GM12878 (cell line): ENCODE results near the gene RNF43. TPM values are rescaled to one million over a fixed set of nuclear protein-coding genes. Genes with fewer than 3 reads are reported as not detected.

Experiments
- ATAC-seq: fragments of 200-7000 bp; cut with Tn5 transposase; 3 replicates; pipeline ENCODE4 v1.9.1; 2020; ENCODE audit warnings: mild to moderate bottlenecking, moderate library complexity
- BruUV-seq: library from RNA; stranded (reverse); fragments of 400-500 nt; replicated peaks from 2 replicates; lab custom pipeline; 2021; lab: Mats Ljungman, UMichigan
- CTCF ChIA-PET: fragments of 300-600 bp; sonication (Branson Sonifier 250); formaldehyde crosslinking; extraction: SDS; loops from one replicate; lab custom pipeline; 2021; ENCODE audit warnings: inconsistent platforms; lab: Yijun Ruan, JAX
- POLR2A ChIA-PET: fragments of 350-600 bp; formaldehyde crosslinking; extraction: SDS; loops from one replicate; lab custom pipeline; 2021; ENCODE audit warnings: inconsistent platforms; lab: Charles Lee
- RAD21 ChIA-PET: fragments of 300-600 bp; sonication (Branson Sonifier 250); formaldehyde crosslinking; loops from one replicate; lab custom pipeline; 2023; ENCODE audit warnings: antibody characterized with exemption; ENCODE audit not compliant: unreplicated experiment; lab: Charles Lee
- SMC1A ChIA-PET: fragments of 300-600 bp; sonication (Branson Sonifier 250); formaldehyde crosslinking; loops from one replicate; lab custom pipeline; 2023; ENCODE audit not compliant: unreplicated experiment, uncharacterized antibody; lab: Charles Lee
- DNase-seq: peaks from one replicate; pipeline ENCODE4 v3.0.0-alpha.2; 2011; ENCODE audit warnings: low read depth, low spot score
- FAIRE-seq: peaks from 3 replicates; lab custom pipeline; 2011; peaks lifted over from hg19 to GRCh38; lab: Jason Lieb, UNC
- H2AFZ ChIP-seq: 2 replicates; pipeline ENCODE4 v1.6.0; 2011; ENCODE audit warnings: low read depth, low read length, control low read depth; ENCODE audit not compliant: control insufficient read depth
- H3K27ac ChIP-seq: 2 replicates; pipeline ENCODE4 v1.5.1; 2011; ENCODE audit warnings: control low read depth; ENCODE audit not compliant: control insufficient read depth, insufficient read depth
- H3K27me3 ChIP-seq, 2 experiments: replicated peaks in 1 of 2; 2 replicates each; pipeline versions ENCODE4 v1.6.0 to v1.6.1; 2011; ENCODE audit warnings: low read length in 1 of 2; ENCODE audit not compliant: control insufficient read depth in 2 of 2, insufficient read depth in 2 of 2
- H3K36me3 ChIP-seq, 2 experiments: 2 replicates each; pipeline ENCODE4 v1.5.1; 2011; ENCODE audit warnings: low read length in 1 of 2; ENCODE audit not compliant: control insufficient read depth in 2 of 2, insufficient read depth in 2 of 2
- H3K4me1 ChIP-seq: 2 replicates; pipeline ENCODE4 v1.6.1; 2011; ENCODE audit warnings: mild to moderate bottlenecking, low read length, moderate library complexity, mixed read lengths; ENCODE audit not compliant: control insufficient read depth, insufficient read depth
- H3K4me2 ChIP-seq: 2 replicates; pipeline ENCODE4 v1.6.0; 2011; ENCODE audit warnings: control low read depth; ENCODE audit not compliant: control insufficient read depth, insufficient read depth
- H3K4me3 ChIP-seq: fragments of 200-600 bp; sonication (generic); 2 replicates; pipeline ENCODE4 v1.5.1; 2016
- H3K79me2 ChIP-seq: 2 replicates; pipeline ENCODE4 v1.6.0; 2011; ENCODE audit warnings: low read length; ENCODE audit not compliant: control insufficient read depth, insufficient read depth
- H3K9ac ChIP-seq: 2 replicates; pipeline ENCODE4 v1.8.0; 2011; ENCODE audit warnings: low read length, control low read depth, mixed read lengths; ENCODE audit not compliant: control insufficient read depth, insufficient read depth
- H3K9me3 ChIP-seq: replicated peaks from 3 replicates; pipeline ENCODE4 v1.5.1; 2011; ENCODE audit warnings: mild to moderate bottlenecking, low read length; ENCODE audit not compliant: control insufficient read depth, insufficient read depth
- H4K20me1 ChIP-seq: 2 replicates; pipeline ENCODE4 v1.6.0; 2011; ENCODE audit not compliant: control insufficient read depth, insufficient read depth
- ATF7 ChIP-seq: fragments of 450-650 bp; IDR thresholded peaks from 2 replicates; pipeline ENCODE4 v1.6.1; 2016; ENCODE audit warnings: low read depth, mild to moderate bottlenecking
- MTA2 ChIP-seq: fragments of 450-650 bp; IDR thresholded peaks from 2 replicates; pipeline ENCODE4 v1.6.1; 2016; ENCODE audit warnings: low read depth, mild to moderate bottlenecking, moderate library complexity
- NR2C1 ChIP-seq: fragments of 450-650 bp; IDR thresholded peaks from 2 replicates; pipeline ENCODE4 v1.6.1; 2017; ENCODE audit warnings: antibody characterized with exemption, mild to moderate bottlenecking, moderate library complexity
- RCOR1 ChIP-seq: conservative IDR thresholded peaks from 2 replicates; pipeline ENCODE4 v1.6.1; 2012; ENCODE audit warnings: low read depth, low read length, improper control_type of control experiment
- SUPT20H ChIP-seq: IDR thresholded peaks from 2 replicates; pipeline ENCODE4 v1.6.1; 2011; ENCODE audit warnings: low read depth, mild to moderate bottlenecking, low read length, moderate library complexity, borderline replicate concordance; ENCODE audit not compliant: control insufficient read depth
- ZNF274 ChIP-seq: IDR thresholded peaks from one replicate; pipeline ENCODE4 v1.8.0; 2011; ENCODE audit not compliant: insufficient read length, insufficient read depth
- ZSCAN29 ChIP-seq: fragments of 450-650 bp; IDR thresholded peaks from 2 replicates; pipeline ENCODE4 v1.6.1; 2017; ENCODE audit warnings: mild to moderate bottlenecking, moderate library complexity
- WGBS: methylation state at CpG from one replicate; pipeline ENCODE4 v1.1.6; 2016; ENCODE audit warnings: low lambda C conversion rate; ENCODE audit not compliant: insufficient replicate concordance, insufficient coverage; ENCODE audit errors: missing lambda C conversion rate; 5-methylcytosine and 5-hydroxymethylcytosine counted together
- in situ Hi-C: fragments of 300-500 bp; cut with MboI; formaldehyde crosslinking; loops from 9 replicates; pipeline ENCODE4 v1.14.3; 2018; ENCODE audit warnings: mixed read lengths
- intact Hi-C: fragments of 100-400 bp; cut with micrococcal nuclease; formaldehyde crosslinking; loops from one replicate; pipeline ENCODE4 v1.14.2; 2022; ENCODE audit not compliant: unreplicated experiment
- polyA plus RNA-seq, 11 experiments: library from polyadenylated mRNA; depleted of rRNA in 4 of 11; unstranded in 6 of 11; stranded (reverse) in 5 of 11; fragments of >200 nt; fragmentation: Nextera tagmentation in 4 of 11; fragmentation: Illumina TruSeq in 1 of 11; extraction: Ambion mirVana in 4 of 11; extraction: Trizol in 1 of 11; gene quantifications; 1 replicate in 1 of 11; 2 replicates in 10 of 11; pipeline versions ENCODE4 v1.2.1 to v1.2.3, GENCODE V29; 2011 to 2016; ENCODE audit warnings: inconsistent platforms in 2 of 11, missing spikeins in 2 of 11, low read depth in 1 of 11
- total RNA-seq, 4 experiments: library from RNA; depleted of rRNA in 3 of 4; stranded (reverse); fragments of >200 nt in 3 of 4; fragmentation: Illumina TruSeq in 1 of 4; extraction: Trizol in 1 of 4; gene quantifications; 2 replicates each; pipeline versions ENCODE4 v1.2.1 to v1.2.3, GENCODE V29; 2013 to 2021
- TF ChIP-seq, protein P1 (sequence below): fragments of 450-650 bp; IDR thresholded peaks from 2 replicates; pipeline ENCODE4 v1.6.1; 2014; ENCODE audit warnings: mild to moderate bottlenecking
- TF ChIP-seq, protein P2 (sequence below): IDR thresholded peaks from 2 replicates; pipeline ENCODE4 v1.6.1; 2012; ENCODE audit warnings: improper control_type of control experiment, low read depth, low read length; ENCODE audit not compliant: insufficient replicate concordance

RNF43 gene
- total and polyA plus RNA-seq, 10 of the 15 experiments (the other 5 are each of a cell fraction or from before 2014, with no cell fraction given), result 1.2 to 16.7 (median 5.5) TPM

DNA sequence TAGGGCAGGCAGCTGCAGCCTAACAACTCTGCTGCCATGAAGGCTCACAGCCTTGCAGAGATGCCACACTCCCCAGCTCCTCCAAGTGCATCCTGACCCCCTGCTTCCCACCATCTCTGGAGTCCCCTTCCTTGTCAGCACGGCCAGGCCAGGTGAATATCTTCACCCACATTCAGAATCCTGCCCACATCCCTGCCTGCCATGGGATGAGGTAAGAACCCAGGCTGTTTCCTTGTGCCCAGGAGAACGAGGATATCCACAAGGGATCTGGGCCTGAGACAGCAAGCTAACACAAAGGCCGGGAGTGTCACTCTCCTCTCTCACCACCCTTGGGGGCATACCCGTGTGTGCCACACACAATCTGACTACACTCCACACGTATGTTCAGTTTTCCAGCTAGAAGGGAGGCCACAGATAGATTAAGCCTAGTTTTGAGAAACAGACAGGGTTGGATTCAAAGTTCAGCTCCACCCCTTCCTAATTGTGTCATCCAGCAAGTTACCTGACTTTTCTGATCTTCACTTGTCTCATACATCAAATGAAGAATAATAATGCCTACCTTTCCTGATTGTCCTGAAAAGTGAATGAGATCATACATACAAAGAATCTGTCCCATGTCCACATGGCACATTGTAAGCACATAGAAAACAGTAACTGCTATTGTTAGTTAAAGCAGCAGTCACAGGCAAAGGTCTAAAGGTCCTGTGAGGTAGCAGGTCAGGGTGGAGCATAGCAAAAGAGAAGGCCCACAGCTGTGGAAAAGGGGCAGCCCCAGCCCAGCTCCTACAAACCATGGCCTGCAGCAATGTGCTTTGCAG is 47.9 kb downstream of the RNF43 start:
- TF ChIP-seq RCOR1, result no peak
- no peak for TF ChIP-seq SUPT20H
- TF ChIP-seq, protein P1, sequence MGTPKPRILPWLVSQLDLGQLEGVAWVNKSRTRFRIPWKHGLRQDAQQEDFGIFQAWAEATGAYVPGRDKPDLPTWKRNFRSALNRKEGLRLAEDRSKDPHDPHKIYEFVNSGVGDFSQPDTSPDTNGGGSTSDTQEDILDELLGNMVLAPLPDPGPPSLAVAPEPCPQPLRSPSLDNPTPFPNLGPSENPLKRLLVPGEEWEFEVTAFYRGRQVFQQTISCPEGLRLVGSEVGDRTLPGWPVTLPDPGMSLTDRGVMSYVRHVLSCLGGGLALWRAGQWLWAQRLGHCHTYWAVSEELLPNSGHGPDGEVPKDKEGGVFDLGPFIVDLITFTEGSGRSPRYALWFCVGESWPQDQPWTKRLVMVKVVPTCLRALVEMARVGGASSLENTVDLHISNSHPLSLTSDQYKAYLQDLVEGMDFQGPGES, result no peak
- TF ChIP-seq ATF7, result no peak
- TF ChIP-seq, protein P2, sequence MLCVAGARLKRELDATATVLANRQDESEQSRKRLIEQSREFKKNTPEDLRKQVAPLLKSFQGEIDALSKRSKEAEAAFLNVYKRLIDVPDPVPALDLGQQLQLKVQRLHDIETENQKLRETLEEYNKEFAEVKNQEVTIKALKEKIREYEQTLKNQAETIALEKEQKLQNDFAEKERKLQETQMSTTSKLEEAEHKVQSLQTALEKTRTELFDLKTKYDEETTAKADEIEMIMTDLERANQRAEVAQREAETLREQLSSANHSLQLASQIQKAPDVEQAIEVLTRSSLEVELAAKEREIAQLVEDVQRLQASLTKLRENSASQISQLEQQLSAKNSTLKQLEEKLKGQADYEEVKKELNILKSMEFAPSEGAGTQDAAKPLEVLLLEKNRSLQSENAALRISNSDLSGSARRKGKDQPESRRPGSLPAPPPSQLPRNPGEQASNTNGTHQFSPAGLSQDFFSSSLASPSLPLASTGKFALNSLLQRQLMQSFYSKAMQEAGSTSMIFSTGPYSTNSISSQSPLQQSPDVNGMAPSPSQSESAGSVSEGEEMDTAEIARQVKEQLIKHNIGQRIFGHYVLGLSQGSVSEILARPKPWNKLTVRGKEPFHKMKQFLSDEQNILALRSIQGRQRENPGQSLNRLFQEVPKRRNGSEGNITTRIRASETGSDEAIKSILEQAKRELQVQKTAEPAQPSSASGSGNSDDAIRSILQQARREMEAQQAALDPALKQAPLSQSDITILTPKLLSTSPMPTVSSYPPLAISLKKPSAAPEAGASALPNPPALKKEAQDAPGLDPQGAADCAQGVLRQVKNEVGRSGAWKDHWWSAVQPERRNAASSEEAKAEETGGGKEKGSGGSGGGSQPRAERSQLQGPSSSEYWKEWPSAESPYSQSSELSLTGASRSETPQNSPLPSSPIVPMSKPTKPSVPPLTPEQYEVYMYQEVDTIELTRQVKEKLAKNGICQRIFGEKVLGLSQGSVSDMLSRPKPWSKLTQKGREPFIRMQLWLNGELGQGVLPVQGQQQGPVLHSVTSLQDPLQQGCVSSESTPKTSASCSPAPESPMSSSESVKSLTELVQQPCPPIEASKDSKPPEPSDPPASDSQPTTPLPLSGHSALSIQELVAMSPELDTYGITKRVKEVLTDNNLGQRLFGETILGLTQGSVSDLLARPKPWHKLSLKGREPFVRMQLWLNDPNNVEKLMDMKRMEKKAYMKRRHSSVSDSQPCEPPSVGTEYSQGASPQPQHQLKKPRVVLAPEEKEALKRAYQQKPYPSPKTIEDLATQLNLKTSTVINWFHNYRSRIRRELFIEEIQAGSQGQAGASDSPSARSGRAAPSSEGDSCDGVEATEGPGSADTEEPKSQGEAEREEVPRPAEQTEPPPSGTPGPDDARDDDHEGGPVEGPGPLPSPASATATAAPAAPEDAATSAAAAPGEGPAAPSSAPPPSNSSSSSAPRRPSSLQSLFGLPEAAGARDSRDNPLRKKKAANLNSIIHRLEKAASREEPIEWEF, result no peak
- no peak for TF ChIP-seq ZSCAN29
- TF ChIP-seq NR2C1, result no peak
- no peak for TF ChIP-seq MTA2
- no peak for TF ChIP-seq ZNF274
- BruUV-seq, result TSS peak; percentile 46
- DNase-seq (no peak), ATAC-seq (no peak), FAIRE-seq (no peak)
- H3K9ac ChIP-seq, result no peak overlapping the region
- H3K79me2 ChIP-seq, result no peaks in the 10 kb centered on the region
- no peaks in the 10 kb centered on the region for H3K9me3 ChIP-seq
- ChIA-PET RAD21 (interaction anchor here (1.4 kb wide), 1 partner anchor 48 kb away, joined by 5 read pairs; the partner anchor contains the start of gene RNF43), POLR2A (interaction anchor here (0.5 to 1.2 kb wide), 3 partner anchors 9 to 835 kb away, joined by 3 read pairs; no protein-coding TSS in a partner anchor), CTCF (interaction anchor here (0.9 to 2.0 kb wide), 6 partner anchors 10 to 57 kb away, joined by 3 to 7 read pairs (median 3); no protein-coding TSS in a partner anchor), SMC1A (interaction anchor here (0.6 to 4.8 kb wide), 7 partner anchors 9 to 58 kb away, joined by 3 to 22 read pairs (median 3); no protein-coding TSS in a partner anchor)
- WGBS, result 14% methylated on average over 5 of the region's 5 CpGs
- in situ Hi-C loops, result no loop called here
- H3K4me3 ChIP-seq, result no peak overlapping the region
- no peaks in the 10 kb centered on the region for H3K4me1 ChIP-seq
- intact Hi-C loops, result no loop called here
- peaks cover 0 to 12% of the 10 kb centered on the region in 2 experiments; a peak in 2 of 4 replicates for H3K36me3 ChIP-seq
- H3K27me3 ChIP-seq, result no peaks in the 10 kb centered on the region
- no peak overlapping the region for H2AFZ ChIP-seq
- no peak overlapping the region for H3K4me2 ChIP-seq
- no peaks in the 10 kb centered on the region for H4K20me1 ChIP-seq
- H3K27ac ChIP-seq, result no peak overlapping the region
